K562 (cell line): Measurements from ENCODE around the gene NRCAM. TPM values are rescaled to one million over a fixed set of nuclear protein-coding genes. Genes with fewer than 3 reads are reported as not detected.

Experiments
- BRCA1 ChIP-seq, 2 experiments: fragments of 450-650 bp in 1 of 2; sonication (generic) in 1 of 2; formaldehyde crosslinking in 1 of 2; IDR thresholded peaks; 2 replicates each; pipeline versions ENCODE4 v1.5.0 to v1.6.1; 2017 to 2020; ENCODE audit warnings: mild to moderate bottlenecking in 1 of 2, missing genetic modification reagents in 1 of 2
- CEBPB ChIP-seq: fragments of 450-650 bp; IDR thresholded peaks from 2 replicates; pipeline ENCODE4 v1.6.1; 2016; ENCODE audit warnings: missing genetic modification characterization, missing compliant biosample characterization
- CSDE1 ChIP-seq, 2 experiments: fragments of 450-650 bp; IDR thresholded peaks; 2 replicates each; pipeline ENCODE4 v1.6.1; 2016; ENCODE audit warnings: mild to moderate bottlenecking in 1 of 2
- DDX20 ChIP-seq: fragments of 450-650 bp; IDR thresholded peaks from 2 replicates; pipeline ENCODE4 v1.6.1; 2016; ENCODE audit warnings: missing genetic modification characterization, low read depth, mild to moderate bottlenecking, missing compliant biosample characterization, moderate library complexity
- EP300 ChIP-seq: IDR thresholded peaks from 2 replicates; pipeline ENCODE4 v1.6.1; 2012; ENCODE audit warnings: low read length, improper control_type of control experiment
- EWSR1 ChIP-seq: fragments of 450-650 bp; IDR thresholded peaks from 2 replicates; pipeline ENCODE4 v1.6.1; 2018; ENCODE audit warnings: borderline replicate concordance, mild to moderate bottlenecking, low read depth, moderate library complexity; ENCODE audit not compliant: partially characterized antibody
- EZH2 ChIP-seq: IDR thresholded peaks from 2 replicates; pipeline ENCODE4 v1.6.1; 2012; ENCODE audit warnings: low read depth, mild to moderate bottlenecking, inconsistent platforms, low read length, borderline replicate concordance
- FIP1L1 ChIP-seq: fragments of 200-400 bp; formaldehyde crosslinking; IDR thresholded peaks from 2 replicates; pipeline ENCODE4 v1.6.1; 2018; ENCODE audit warnings: mild to moderate bottlenecking, low read depth, low read length; ENCODE audit not compliant: poor library complexity, severe bottlenecking
- HOXB6 ChIP-seq: fragments of 250-450 bp; sonication (Bioruptor Pico); IDR thresholded peaks from 2 replicates; pipeline ENCODE4 v1.5.1; 2022; ENCODE audit warnings: mild to moderate bottlenecking, borderline replicate concordance
- KAT8 ChIP-seq: fragments of 450-650 bp; IDR thresholded peaks from 2 replicates; pipeline ENCODE4 v1.6.1; 2016; ENCODE audit warnings: low read depth, mild to moderate bottlenecking
- KLF16 ChIP-seq: IDR thresholded peaks from 2 replicates; pipeline ENCODE4 v1.6.1; 2016; ENCODE audit warnings: antibody characterized with exemption
- NFE2L1 ChIP-seq: fragments of 450-650 bp; IDR thresholded peaks from 2 replicates; pipeline ENCODE4 v1.6.1; 2016; ENCODE audit warnings: missing genetic modification characterization, low read depth, mild to moderate bottlenecking, missing compliant biosample characterization, moderate library complexity, borderline replicate concordance
- SIX5 ChIP-seq, 2 experiments: IDR thresholded peaks; 2 replicates each; pipeline ENCODE4 v1.6.1; 2011; ENCODE audit warnings: low read length in 2 of 2, borderline replicate concordance in 1 of 2, low read depth in 1 of 2, mild to moderate bottlenecking in 1 of 2, moderate library complexity in 1 of 2; ENCODE audit not compliant: insufficient read depth in 1 of 2
- TBP ChIP-seq: optimal IDR thresholded peaks from 2 replicates; pipeline ENCODE3; 2011; ENCODE audit warnings: low read depth, low read length, improper control_type of control experiment
- TEAD4 ChIP-seq, 2 experiments: sonication (generic) in 1 of 2; formaldehyde crosslinking in 1 of 2; IDR thresholded peaks; 2 replicates each; pipeline versions ENCODE4 v1.6.1 to v1.8.0; 2012 to 2022; ENCODE audit warnings: borderline replicate concordance in 1 of 2, inconsistent platforms in 1 of 2, low read length in 1 of 2, mild to moderate bottlenecking in 1 of 2, missing genetic modification reagents in 1 of 2
- ZNF12 ChIP-seq: sonication (generic); formaldehyde crosslinking; IDR thresholded peaks from 2 replicates; pipeline ENCODE4 v1.4.0; 2020; ENCODE audit warnings: mild to moderate bottlenecking, missing genetic modification reagents
- ZSCAN29 ChIP-seq: fragments of 450-650 bp; IDR thresholded peaks from 2 replicates; pipeline ENCODE4 v1.6.1; 2017
- polyA plus RNA-seq, 8 experiments: library from polyadenylated mRNA; depleted of rRNA in 4 of 8; stranded (reverse) in 5 of 8; unstranded in 3 of 8; fragments of >200 nt; fragmentation: Nextera tagmentation in 2 of 8; fragmentation: Illumina TruSeq in 1 of 8; extraction: Ambion mirVana in 2 of 8; extraction: Trizol in 1 of 8; gene quantifications; 2 replicates each; pipeline versions ENCODE4 v1.2.1 to v1.2.3, GENCODE V29; 2011 to 2014; ENCODE audit warnings: inconsistent platforms in 1 of 8, missing spikeins in 1 of 8
- total RNA-seq, 7 experiments: library from RNA; depleted of rRNA in 6 of 7; stranded (reverse); fragments of >200 nt in 6 of 7; fragmentation: Illumina TruSeq in 2 of 7; extraction: Trizol in 2 of 7; gene quantifications; 2 replicates each; pipeline versions ENCODE4 v1.2.1 to v1.2.3, GENCODE V29; 2011 to 2021; ENCODE audit warnings: low replicate concordance in 1 of 7
- TF ChIP-seq, protein P1 (sequence below): fragments of 450-650 bp; IDR thresholded peaks from 2 replicates; pipeline ENCODE4 v1.6.1; 2016
- TF ChIP-seq, protein P2 (sequence below): IDR thresholded peaks from 2 replicates; pipeline ENCODE4 v1.6.1; 2014; ENCODE audit warnings: antibody characterized with exemption
- TF ChIP-seq, protein P3 (sequence below), 2 experiments: IDR thresholded peaks; 2 replicates each; pipeline ENCODE4 v1.6.1; 2012; ENCODE audit warnings: improper control_type of control experiment in 2 of 2, low read depth in 2 of 2, low read length in 2 of 2, borderline replicate concordance in 1 of 2
- TF ChIP-seq, protein P4 (sequence below): fragments of 450-650 bp; IDR thresholded peaks from 2 replicates; pipeline ENCODE4 v1.6.1; 2018; ENCODE audit warnings: mild to moderate bottlenecking, low read depth; ENCODE audit not compliant: partially characterized antibody

The NRCAM gene
- total and polyA plus RNA-seq, 9 of the 15 experiments (the other 6 are each of a cell fraction or from before 2014, with no cell fraction given): 0.03 to 0.54 (median 0.12) TPM; not detected in 1

DNA sequence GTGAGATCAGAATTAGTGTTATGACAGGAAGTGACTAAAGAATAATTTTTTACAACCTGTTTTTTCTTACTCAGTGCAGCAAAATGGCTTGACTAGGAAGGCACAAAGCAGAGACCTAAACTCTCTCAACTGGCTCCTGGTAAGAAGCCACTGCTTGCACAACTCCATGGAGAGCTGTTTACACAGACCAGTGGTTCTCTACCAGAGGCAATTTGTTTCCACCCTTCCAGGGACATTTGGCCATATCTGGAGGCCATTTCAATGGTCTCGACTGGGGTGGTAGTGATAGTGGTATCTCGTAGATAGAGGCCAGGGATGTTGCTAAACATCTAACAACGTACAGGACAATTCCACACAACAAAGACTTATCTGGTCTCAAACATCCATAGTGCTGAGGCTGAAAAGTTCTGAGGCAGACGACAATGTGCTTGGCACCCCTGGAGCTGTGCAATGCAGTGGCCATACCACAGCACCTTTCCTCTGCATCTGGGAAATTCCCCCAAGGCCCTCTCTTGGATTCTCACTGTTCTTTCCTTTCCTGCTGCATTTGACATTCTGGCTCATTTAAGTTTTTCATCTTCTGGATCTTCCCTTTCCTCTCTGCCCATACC lies 220.7 kb downstream of the NRCAM start (continued):
- TF ChIP-seq SIX5 (IDR thresholded peaks at IDR 0.05; ENCODE audit: borderline replicate concordance in 1 of 2, insufficient read depth in 1 of 2, low read depth in 1 of 2, low read length in 2 of 2): 0 out of 4 replicates have a peak, but pooled peaks of 1 of the 2 experiments have one; percentile 3
- no peak for TF ChIP-seq HOXB6
- TF ChIP-seq, protein P1, sequence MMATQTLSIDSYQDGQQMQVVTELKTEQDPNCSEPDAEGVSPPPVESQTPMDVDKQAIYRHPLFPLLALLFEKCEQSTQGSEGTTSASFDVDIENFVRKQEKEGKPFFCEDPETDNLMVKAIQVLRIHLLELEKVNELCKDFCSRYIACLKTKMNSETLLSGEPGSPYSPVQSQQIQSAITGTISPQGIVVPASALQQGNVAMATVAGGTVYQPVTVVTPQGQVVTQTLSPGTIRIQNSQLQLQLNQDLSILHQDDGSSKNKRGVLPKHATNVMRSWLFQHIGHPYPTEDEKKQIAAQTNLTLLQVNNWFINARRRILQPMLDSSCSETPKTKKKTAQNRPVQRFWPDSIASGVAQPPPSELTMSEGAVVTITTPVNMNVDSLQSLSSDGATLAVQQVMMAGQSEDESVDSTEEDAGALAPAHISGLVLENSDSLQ: no peak
- TF ChIP-seq ZSCAN29: no peak
- no peak; the same call in 1 of the 2 replicates for TF ChIP-seq DDX20 (tag)
- no peak for TF ChIP-seq TBP
- TF ChIP-seq FIP1L1: no peak
- TF ChIP-seq CEBPB (tag): peak; percentile 98
- TF ChIP-seq, protein P2, sequence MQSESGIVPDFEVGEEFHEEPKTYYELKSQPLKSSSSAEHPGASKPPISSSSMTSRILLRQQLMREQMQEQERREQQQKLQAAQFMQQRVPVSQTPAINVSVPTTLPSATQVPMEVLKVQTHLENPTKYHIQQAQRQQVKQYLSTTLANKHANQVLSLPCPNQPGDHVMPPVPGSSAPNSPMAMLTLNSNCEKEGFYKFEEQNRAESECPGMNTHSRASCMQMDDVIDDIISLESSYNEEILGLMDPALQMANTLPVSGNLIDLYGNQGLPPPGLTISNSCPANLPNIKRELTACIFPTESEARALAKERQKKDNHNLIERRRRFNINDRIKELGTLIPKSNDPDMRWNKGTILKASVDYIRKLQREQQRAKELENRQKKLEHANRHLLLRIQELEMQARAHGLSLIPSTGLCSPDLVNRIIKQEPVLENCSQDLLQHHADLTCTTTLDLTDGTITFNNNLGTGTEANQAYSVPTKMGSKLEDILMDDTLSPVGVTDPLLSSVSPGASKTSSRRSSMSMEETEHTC: no peak
- no peak for TF ChIP-seq EZH2
- TF ChIP-seq, protein P3, sequence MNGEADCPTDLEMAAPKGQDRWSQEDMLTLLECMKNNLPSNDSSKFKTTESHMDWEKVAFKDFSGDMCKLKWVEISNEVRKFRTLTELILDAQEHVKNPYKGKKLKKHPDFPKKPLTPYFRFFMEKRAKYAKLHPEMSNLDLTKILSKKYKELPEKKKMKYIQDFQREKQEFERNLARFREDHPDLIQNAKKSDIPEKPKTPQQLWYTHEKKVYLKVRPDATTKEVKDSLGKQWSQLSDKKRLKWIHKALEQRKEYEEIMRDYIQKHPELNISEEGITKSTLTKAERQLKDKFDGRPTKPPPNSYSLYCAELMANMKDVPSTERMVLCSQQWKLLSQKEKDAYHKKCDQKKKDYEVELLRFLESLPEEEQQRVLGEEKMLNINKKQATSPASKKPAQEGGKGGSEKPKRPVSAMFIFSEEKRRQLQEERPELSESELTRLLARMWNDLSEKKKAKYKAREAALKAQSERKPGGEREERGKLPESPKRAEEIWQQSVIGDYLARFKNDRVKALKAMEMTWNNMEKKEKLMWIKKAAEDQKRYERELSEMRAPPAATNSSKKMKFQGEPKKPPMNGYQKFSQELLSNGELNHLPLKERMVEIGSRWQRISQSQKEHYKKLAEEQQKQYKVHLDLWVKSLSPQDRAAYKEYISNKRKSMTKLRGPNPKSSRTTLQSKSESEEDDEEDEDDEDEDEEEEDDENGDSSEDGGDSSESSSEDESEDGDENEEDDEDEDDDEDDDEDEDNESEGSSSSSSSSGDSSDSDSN (IDR thresholded peaks at IDR 0.05; ENCODE audit: borderline replicate concordance in 1 of 2, low read depth in 2 of 2, low read length in 2 of 2): no peak
- TF ChIP-seq, protein P4, sequence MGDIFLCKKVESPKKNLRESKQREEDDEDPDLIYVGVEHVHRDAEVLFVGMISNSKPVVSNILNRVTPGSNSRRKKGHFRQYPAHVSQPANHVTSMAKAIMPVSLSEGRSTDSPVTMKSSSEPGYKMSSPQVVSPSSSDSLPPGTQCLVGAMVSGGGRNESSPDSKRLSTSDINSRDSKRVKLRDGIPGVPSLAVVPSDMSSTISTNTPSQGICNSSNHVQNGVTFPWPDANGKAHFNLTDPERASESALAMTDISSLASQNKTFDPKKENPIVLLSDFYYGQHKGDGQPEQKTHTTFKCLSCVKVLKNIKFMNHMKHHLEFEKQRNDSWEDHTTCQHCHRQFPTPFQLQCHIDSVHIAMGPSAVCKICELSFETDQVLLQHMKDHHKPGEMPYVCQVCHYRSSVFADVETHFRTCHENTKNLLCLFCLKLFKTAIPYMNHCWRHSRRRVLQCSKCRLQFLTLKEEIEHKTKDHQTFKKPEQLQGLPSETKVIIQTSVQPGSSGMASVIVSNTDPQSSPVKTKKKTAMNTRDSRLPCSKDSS: no peak
- TF ChIP-seq BRCA1 (IDR thresholded peaks at IDR 0.05): no peak
- no peak for TF ChIP-seq BRCA1 (CRISPR knock-in tag; IDR thresholded peaks at IDR 0.05)
- TF ChIP-seq TEAD4 (IDR thresholded peaks at IDR 0.05; ENCODE audit: low read length): peak; percentile 96
- TF ChIP-seq TEAD4 (CRISPR knock-in tag; IDR thresholded peaks at IDR 0.05; ENCODE audit: borderline replicate concordance): no peak
- TF ChIP-seq EWSR1: no peak
- no peak for TF ChIP-seq ZNF12 (CRISPR knock-in tag)
- TF ChIP-seq KAT8: no peak
- TF ChIP-seq CSDE1 (IDR thresholded peaks at IDR 0.05): no peak
- peak; percentile 90; the same call in 1 of the 2 replicates for TF ChIP-seq EP300
- no peak for TF ChIP-seq NFE2L1 (tag)
- peak; percentile 84 for TF ChIP-seq KLF16
